K562 (cell line): Measurements from ENCODE around the gene DNAJC1. TPM values are rescaled to one million over a fixed set of nuclear protein-coding genes. Genes with fewer than 3 reads are reported as not detected.

ENCODE experiments used
- ATAC-seq: fragments of 200-7000 bp; cut with Tn5 transposase; 3 replicates; pipeline ENCODE4 v1.9.1; 2020; ENCODE audit warnings: moderate library complexity
- BruUV-seq: library from RNA; stranded (reverse); fragments of 400-500 nt; replicated peaks from 2 replicates; lab custom pipeline; 2021; lab: Mats Ljungman, UMichigan
- CTCF ChIA-PET: fragments of 300-600 bp; formaldehyde crosslinking; extraction: SDS; loops from one replicate; lab custom pipeline; 2021; ENCODE audit warnings: low intra/inter-chr PET ratio; lab: Yijun Ruan, JAX
- POLR2A ChIA-PET: fragments of 300-600, 350-650 bp; sonication (Branson Sonifier 250); formaldehyde crosslinking; extraction: SDS; loops from one replicate; lab custom pipeline; 2021; ENCODE audit warnings: antibody characterized with exemption, inconsistent platforms; lab: Yijun Ruan, JAX
- DNase-seq, 4 experiments: peaks; one replicate each; pipeline versions ENCODE4 v3.0.0 to v3.0.0-alpha.2; 2011 to 2018; ENCODE audit warnings: low spot score in 3 of 4, mixed read lengths in 3 of 4; ENCODE audit errors: extremely low read depth in 1 of 4
- FAIRE-seq: peaks from 2 replicates; lab custom pipeline; 2011; peaks lifted over from hg19 to GRCh38; lab: Jason Lieb, UNC
- H2AFZ ChIP-seq: 2 replicates; pipeline ENCODE4 v1.6.0; 2011; ENCODE audit warnings: low read depth, low read length, control low read depth, inconsistent platforms
- H3K27ac ChIP-seq: fragments of 200-600 bp; 3 replicates; pipeline ENCODE4 v1.8.0; 2011; ENCODE audit warnings: low read depth, mild to moderate bottlenecking, control low read depth, inconsistent platforms, low read length, moderate library complexity, mixed read lengths; ENCODE audit errors: extremely low read depth
- H3K27me3 ChIP-seq, 2 experiments: fragments of 300-600 bp in 1 of 2; 2 replicates in 1 of 2; 3 replicates in 1 of 2; pipeline versions ENCODE4 v1.6.0 to v1.8.0; 2011; ENCODE audit warnings: inconsistent platforms in 2 of 2, low read length in 2 of 2, mild to moderate bottlenecking in 1 of 2, mixed read lengths in 1 of 2, moderate library complexity in 1 of 2; ENCODE audit not compliant: control insufficient read depth in 2 of 2, insufficient read depth in 2 of 2
- H3K36me3 ChIP-seq: fragments of 300-600 bp; 3 replicates; pipeline ENCODE4 v1.8.0; 2011; ENCODE audit warnings: mild to moderate bottlenecking, low read length, inconsistent platforms; ENCODE audit not compliant: control insufficient read depth, insufficient read depth
- H3K4me1 ChIP-seq, 2 experiments: fragments of 200-600 bp in 1 of 2; replicated peaks in 1 of 2; 2 replicates in 1 of 2; 3 replicates in 1 of 2; pipeline versions ENCODE4 v1.5.1 to v1.8.0; 2011; ENCODE audit warnings: inconsistent platforms in 2 of 2, low read length in 2 of 2, mild to moderate bottlenecking in 1 of 2, mixed read lengths in 1 of 2, moderate library complexity in 1 of 2; ENCODE audit not compliant: control insufficient read depth in 2 of 2, insufficient read depth in 2 of 2
- H3K4me2 ChIP-seq: 2 replicates; pipeline ENCODE4 v1.6.1; 2011; ENCODE audit warnings: low read length, control low read depth, inconsistent platforms, mixed read lengths; ENCODE audit not compliant: insufficient read depth
- H3K4me3 ChIP-seq: fragments of 200-600 bp; sonication (generic), shearing (Covaris generic); 2 replicates; pipeline ENCODE4 v1.5.1; 2016; ENCODE audit warnings: control low read depth, inconsistent platforms
- H3K79me2 ChIP-seq: fragments of 200-600 bp; 3 replicates; pipeline ENCODE4 v1.8.0; 2011; ENCODE audit warnings: low read length, inconsistent platforms; ENCODE audit not compliant: control insufficient read depth, insufficient read depth
- H3K9ac ChIP-seq, 2 experiments: 2 replicates each; pipeline versions ENCODE4 v1.6.0 to v1.6.1; 2011; ENCODE audit warnings: low read depth in 2 of 2, low read length in 2 of 2, control low read depth in 1 of 2, inconsistent platforms in 1 of 2, mild to moderate bottlenecking in 1 of 2, mixed read lengths in 1 of 2; ENCODE audit not compliant: insufficient read depth in 1 of 2
- H3K9me1 ChIP-seq: one replicate; pipeline ENCODE4 v1.6.0; 2011; ENCODE audit warnings: inconsistent platforms, mild to moderate bottlenecking, low read length, moderate library complexity; ENCODE audit not compliant: control insufficient read depth, insufficient read depth
- H3K9me3 ChIP-seq: replicated peaks from 2 replicates; pipeline ENCODE4 v1.5.1; 2011; ENCODE audit warnings: low read depth, low read length, inconsistent platforms; ENCODE audit not compliant: control insufficient read depth, insufficient read depth
- H4K20me1 ChIP-seq: replicated peaks from 2 replicates; pipeline ENCODE4 v1.6.1; 2011; ENCODE audit warnings: low read length, inconsistent platforms, mixed read lengths; ENCODE audit not compliant: control insufficient read depth, insufficient read depth
- ADNP ChIP-seq: fragments of 200-800 bp; sonication (Bioruptor generic); IDR thresholded peaks from 2 replicates; pipeline ENCODE4 v1.6.1; 2016; ENCODE audit warnings: missing genetic modification characterization, missing compliant biosample characterization
- CBX2 ChIP-seq: fragments of 200-600 bp; sonication (generic); IDR thresholded peaks from one replicate; pipeline ENCODE4 v1.6.1; 2012; ENCODE audit warnings: mild to moderate bottlenecking, low read length, inconsistent platforms; ENCODE audit not compliant: insufficient read depth, poor library complexity, severe bottlenecking
- GABPB2 ChIP-seq: fragments of 250-450 bp; sonication (Bioruptor Pico); conservative IDR thresholded peaks from 2 replicates; pipeline ENCODE4 v1.5.1; 2021; ENCODE audit warnings: mild to moderate bottlenecking
- GMEB1 ChIP-seq: fragments of 250-450 bp; sonication (Bioruptor Pico); IDR thresholded peaks from 2 replicates; pipeline ENCODE4 v1.4.0; 2020; ENCODE audit warnings: mild to moderate bottlenecking
- HDAC1 ChIP-seq, 2 experiments: fragments of 450-650 bp; IDR thresholded peaks; 2 replicates each; pipeline ENCODE4 v1.6.1; 2016 to 2017; ENCODE audit warnings: inconsistent platforms in 1 of 2, mild to moderate bottlenecking in 1 of 2, moderate library complexity in 1 of 2
- JUN ChIP-seq, 2 experiments: sonication (generic) in 1 of 2; formaldehyde crosslinking in 1 of 2; IDR thresholded peaks; 2 replicates each; pipeline versions ENCODE4 v1.6.1 to v1.8.0; 2012 to 2022; ENCODE audit warnings: borderline replicate concordance in 2 of 2, mild to moderate bottlenecking in 2 of 2, improper control_type of control experiment in 1 of 2, low read depth in 1 of 2, low read length in 1 of 2, missing genetic modification reagents in 1 of 2
- MAFF ChIP-seq: IDR thresholded peaks from 2 replicates; pipeline ENCODE4 v1.6.1; 2012; ENCODE audit warnings: low read length, improper control_type of control experiment
- MBD2 ChIP-seq: sonication (generic); IDR thresholded peaks from 2 replicates; pipeline ENCODE4 v1.6.1; 2016; ENCODE audit warnings: low read depth, borderline replicate concordance
- NFRKB ChIP-seq: fragments of 450-650 bp; IDR thresholded peaks from 2 replicates; pipeline ENCODE4 v1.6.1; 2016; ENCODE audit warnings: low read depth
- SMAD2 ChIP-seq: fragments of 150-350 bp; IDR thresholded peaks from 2 replicates; pipeline ENCODE4 v1.6.1; 2014; ENCODE audit warnings: low read depth, mild to moderate bottlenecking, low read length
- SMARCA4 ChIP-seq: fragments of 450-650 bp; IDR thresholded peaks from 2 replicates; pipeline ENCODE4 v1.6.1; 2016
- SNRNP70 ChIP-seq: fragments of 200-400 bp; formaldehyde crosslinking; optimal IDR thresholded peaks from 2 replicates; pipeline ENCODE3; 2017; ENCODE audit warnings: low read depth, low read length
- ZBTB7A ChIP-seq: IDR thresholded peaks from 2 replicates; pipeline ENCODE4 v1.6.1; 2011; ENCODE audit warnings: low read depth, mild to moderate bottlenecking, low read length, moderate library complexity, borderline replicate concordance; ENCODE audit not compliant: control insufficient read depth
- ZNF174 ChIP-seq: fragments of 250-450 bp; sonication (Bioruptor Pico); IDR thresholded peaks from 2 replicates; pipeline ENCODE4 v1.4.0; 2020; ENCODE audit warnings: mild to moderate bottlenecking
- ZNF311 ChIP-seq: fragments of 250-450 bp; sonication (Bioruptor Pico); IDR thresholded peaks from 2 replicates; pipeline ENCODE4 v1.4.0; 2020; ENCODE audit warnings: mild to moderate bottlenecking, moderate library complexity
- WGBS: fragments of 100-300 bp; shearing (Covaris generic); methylation state at CpG from one replicate; pipeline ENCODE4 v1.1.6; 2016; ENCODE audit warnings: low coverage, mixed read lengths; ENCODE audit not compliant: insufficient coverage; ENCODE audit errors: missing lambda C conversion rate; 5-methylcytosine and 5-hydroxymethylcytosine counted together
- in situ Hi-C: fragments of 300-500 bp; cut with MboI; formaldehyde crosslinking; loops from 4 replicates; pipeline ENCODE4 v1.15.0; 2018; ENCODE audit warnings: inconsistent platforms, mixed read lengths
- intact Hi-C: fragments of 100-400 bp; cut with micrococcal nuclease; formaldehyde crosslinking; loops from 2 replicates; pipeline ENCODE4 v1.14.2; 2022
- polyA plus RNA-seq, 8 experiments: library from polyadenylated mRNA; depleted of rRNA in 4 of 8; stranded (reverse) in 5 of 8; unstranded in 3 of 8; fragments of >200 nt; fragmentation: Nextera tagmentation in 2 of 8; fragmentation: Illumina TruSeq in 1 of 8; extraction: Ambion mirVana in 2 of 8; extraction: Trizol in 1 of 8; gene quantifications; 2 replicates each; pipeline versions ENCODE4 v1.2.1 to v1.2.3, GENCODE V29; 2011 to 2014; ENCODE audit warnings: inconsistent platforms in 1 of 8, missing spikeins in 1 of 8
- total RNA-seq, 7 experiments: library from RNA; depleted of rRNA in 6 of 7; stranded (reverse); fragments of >200 nt in 6 of 7; fragmentation: Illumina TruSeq in 2 of 7; extraction: Trizol in 2 of 7; gene quantifications; 2 replicates each; pipeline versions ENCODE4 v1.2.1 to v1.2.3, GENCODE V29; 2011 to 2021; ENCODE audit warnings: low replicate concordance in 1 of 7

The DNAJC1 gene
- total and polyA plus RNA-seq, 9 of the 15 experiments (the other 6 are each of a cell fraction or from before 2014, with no cell fraction given) = 5.4 to 77.6 (median 40.3) TPM

- CTCF ChIA-PET = no interaction called here
- WGBS = 0% methylated on average over 2 of the region's 2 CpGs
- TF ChIP-seq SMAD2 = no peak
- TF ChIP-seq SNRNP70 = no peak
- no peak for TF ChIP-seq SMARCA4
- TF ChIP-seq ADNP (tag) = no peak
- no peak for TF ChIP-seq ZBTB7A
- TF ChIP-seq GMEB1 (CRISPR knock-in tag) = no peak
- no peak for TF ChIP-seq HDAC1 (IDR thresholded peaks at IDR 0.05)
- TF ChIP-seq JUN (IDR thresholded peaks at IDR 0.05; ENCODE audit: borderline replicate concordance, low read depth, low read length) = no peak
- TF ChIP-seq JUN (CRISPR knock-in tag; IDR thresholded peaks at IDR 0.05; ENCODE audit: borderline replicate concordance) = no peak
- no peak for TF ChIP-seq MAFF
- no peak for TF ChIP-seq NFRKB
- no peak for TF ChIP-seq ZNF311 (CRISPR knock-in tag)
- TF ChIP-seq ZNF174 (CRISPR knock-in tag) = no peak
- no peak for TF ChIP-seq MBD2
- no peak for TF ChIP-seq CBX2
- no peak for TF ChIP-seq GABPB2
Observed at GRCh38 chr10:21811245-21811585, 192.3 kb downstream of the DNAJC1 start.

More at GRCh38 chr10:21811245-21811585, 192.3 kb downstream of the DNAJC1 start:
- peak overlapping the region; percentile 37 for H2AFZ ChIP-seq
- FAIRE-seq = peak; percentile 86
- peak overlapping the region in 1 of 2 experiments; percentile 32; a peak in 1 of 4 replicates for H3K9ac ChIP-seq
- H3K27me3 ChIP-seq = no peaks in the 10 kb centered on the region
- H3K79me2 ChIP-seq = peaks cover 13% of the 10 kb centered on the region
- in situ Hi-C loops = no loop called here
- H3K4me2 ChIP-seq = peak overlapping the region; percentile 63
- no peaks in the 10 kb centered on the region for H3K36me3 ChIP-seq
- peaks cover 0 to 37% of the 10 kb centered on the region in 2 experiments; a peak in 4 of 5 replicates for H3K4me1 ChIP-seq
- ATAC-seq = peak; percentile 37
- H3K27ac ChIP-seq = peak overlapping the region; percentile 73
- no TSS peak for BruUV-seq
- no peaks in the 10 kb centered on the region for H4K20me1 ChIP-seq
- H3K9me3 ChIP-seq = no peaks in the 10 kb centered on the region
- DNase-seq = peak; percentile 35 to 71 (median 40)
- POLR2A ChIA-PET = interaction anchor here (0.6 kb wide), 1 partner anchor 53 kb away, joined by 3 read pairs; no protein-coding TSS in a partner anchor
- no peaks in the 10 kb centered on the region for H3K9me1 ChIP-seq
- H3K4me3 ChIP-seq = no peak overlapping the region
- intact Hi-C loops = no loop called here
